HEK293 (cell line): ENCODE data around the gene KLHL29.

Experiments
- CTCF ChIA-PET: fragments of 350-600 bp; formaldehyde crosslinking; extraction: SDS; loops from one replicate; lab custom pipeline; 2021; ENCODE audit warnings: antibody characterized with exemption; lab: Yijun Ruan, JAX
- POLR2A ChIA-PET: fragments of 300-600 bp; formaldehyde crosslinking; extraction: SDS; loops from one replicate; lab custom pipeline; 2020; ENCODE audit warnings: antibody characterized with exemption, inconsistent platforms; lab: Yijun Ruan, JAX
- H3K27ac ChIP-seq: fragments of 200-500 bp; sonication (Bioruptor generic); 2 replicates; pipeline ENCODE4 v1.5.1; 2014; ENCODE audit warnings: low read depth, low read length, control low read depth, inconsistent platforms; ENCODE audit errors: extremely low read depth
- H3K36me3 ChIP-seq, 2 experiments: fragments of 200-500 bp in 1 of 2; sonication (Bioruptor generic) in 1 of 2; 1 replicate in 1 of 2; 2 replicates in 1 of 2; pipeline ENCODE4 v1.5.1; 2014 to 2017; ENCODE audit warnings: inconsistent platforms in 2 of 2, low read length in 2 of 2; ENCODE audit not compliant: control insufficient read depth in 2 of 2, insufficient read depth in 1 of 2
- H3K4me1 ChIP-seq: fragments of 200-500 bp; sonication (Bioruptor generic); 2 replicates; pipeline ENCODE4 v1.5.1; 2014; ENCODE audit warnings: mild to moderate bottlenecking, low read length, inconsistent platforms; ENCODE audit not compliant: control insufficient read depth, insufficient read depth
- H3K4me3 ChIP-seq: 2 replicates; pipeline ENCODE4 v1.5.1; 2011; ENCODE audit warnings: low read depth, mild to moderate bottlenecking, control low read depth, low read length, moderate library complexity
- H3K9me3 ChIP-seq: fragments of 200-500 bp; sonication (Bioruptor generic); 2 replicates; pipeline ENCODE4 v1.5.1; 2014; ENCODE audit warnings: low read depth, low read length, inconsistent platforms; ENCODE audit not compliant: control insufficient read depth, insufficient read depth
- BCL6B ChIP-seq: fragments of 450-650 bp; formaldehyde crosslinking; IDR thresholded peaks from 2 replicates; pipeline ENCODE4 v1.5.1; 2017; ENCODE audit warnings: missing biosample characterization, missing genetic modification characterization
- GLI2 ChIP-seq: fragments of 450-650 bp; formaldehyde crosslinking; IDR thresholded peaks from 2 replicates; pipeline ENCODE4; 2017; ENCODE audit warnings: missing biosample characterization, missing genetic modification characterization, low read depth, borderline replicate concordance
- HOXD13 ChIP-seq: sonication (generic); formaldehyde crosslinking; IDR thresholded peaks from 2 replicates; pipeline ENCODE4 v1.8.0; 2022; ENCODE audit warnings: missing genetic modification reagents, borderline replicate concordance
- MYNN ChIP-seq: fragments of 450-650 bp; formaldehyde crosslinking; IDR thresholded peaks from 2 replicates; pipeline ENCODE4 v1.5.1; 2016; ENCODE audit warnings: missing biosample characterization, missing genetic modification characterization, borderline replicate concordance
- PRDM6 ChIP-seq: fragments of 450-650 bp; formaldehyde crosslinking; IDR thresholded peaks from 2 replicates; pipeline ENCODE4 v1.5.1; 2017; ENCODE audit warnings: missing biosample characterization, missing genetic modification characterization
- SALL2 ChIP-seq: fragments of 450-650 bp; formaldehyde crosslinking; IDR thresholded peaks from 2 replicates; pipeline ENCODE4 v1.5.0; 2017; ENCODE audit warnings: missing biosample characterization, mild to moderate bottlenecking, missing genetic modification characterization, borderline replicate concordance
- SP2 ChIP-seq: fragments of 450-650 bp; formaldehyde crosslinking; IDR thresholded peaks from 2 replicates; pipeline ENCODE4 v1.5.1; 2016; ENCODE audit warnings: missing biosample characterization, missing genetic modification characterization
- TRIM28 ChIP-seq: IDR thresholded peaks from 2 replicates; pipeline ENCODE4 v1.6.1; 2011; ENCODE audit warnings: low read length, control low read depth, borderline replicate concordance
- ZEB2 ChIP-seq: fragments of 450-650 bp; formaldehyde crosslinking; IDR thresholded peaks from 2 replicates; pipeline ENCODE4 v1.5.1; 2016; ENCODE audit warnings: missing biosample characterization, missing genetic modification characterization
- ZFP41 ChIP-seq: fragments of 450-650 bp; formaldehyde crosslinking; IDR thresholded peaks from 2 replicates; pipeline ENCODE4 v1.5.1; 2016; ENCODE audit warnings: missing biosample characterization, missing genetic modification characterization, borderline replicate concordance
- ZNF114 ChIP-seq: fragments of 450-650 bp; formaldehyde crosslinking; IDR thresholded peaks from 2 replicates; pipeline ENCODE4 v1.5.0; 2017; ENCODE audit warnings: missing biosample characterization, missing genetic modification characterization
- ZNF16 ChIP-seq: fragments of 450-650 bp; formaldehyde crosslinking; IDR thresholded peaks from 2 replicates; pipeline ENCODE4 v1.5.1; 2016; ENCODE audit warnings: low read depth, missing biosample characterization, missing genetic modification characterization
- ZNF174 ChIP-seq: fragments of 450-650 bp; formaldehyde crosslinking; IDR thresholded peaks from 2 replicates; pipeline ENCODE4 v1.5.0; 2017; ENCODE audit warnings: missing biosample characterization, mild to moderate bottlenecking, missing genetic modification characterization
- ZNF175 ChIP-seq: fragments of 450-650 bp; formaldehyde crosslinking; IDR thresholded peaks from 2 replicates; pipeline ENCODE4 v1.5.1; 2016; ENCODE audit warnings: missing biosample characterization, missing genetic modification characterization
- ZNF184 ChIP-seq: fragments of 450-650 bp; IDR thresholded peaks from 2 replicates; pipeline ENCODE4 v1.5.1; 2018; ENCODE audit warnings: missing biosample characterization, mild to moderate bottlenecking, missing genetic modification characterization
- ZNF24 ChIP-seq: fragments of 450-650 bp; formaldehyde crosslinking; IDR thresholded peaks from 2 replicates; pipeline ENCODE4 v1.5.1; 2016; ENCODE audit warnings: missing biosample characterization, missing genetic modification characterization
- ZNF26 ChIP-seq: fragments of 450-650 bp; formaldehyde crosslinking; IDR thresholded peaks from 2 replicates; pipeline ENCODE4 v1.5.1; 2016; ENCODE audit warnings: missing biosample characterization, missing genetic modification characterization
- ZNF280D ChIP-seq: fragments of 450-650 bp; formaldehyde crosslinking; IDR thresholded peaks from 2 replicates; pipeline ENCODE4 v1.5.1; 2016; ENCODE audit warnings: missing biosample characterization, missing genetic modification characterization
- ZNF311 ChIP-seq: fragments of 450-650 bp; formaldehyde crosslinking; IDR thresholded peaks from 2 replicates; pipeline ENCODE4 v1.5.1; 2017; ENCODE audit warnings: missing biosample characterization, missing genetic modification characterization, borderline replicate concordance
- ZNF585B ChIP-seq: fragments of 450-650 bp; formaldehyde crosslinking; IDR thresholded peaks from 2 replicates; pipeline ENCODE4 v1.5.1; 2016; ENCODE audit warnings: missing biosample characterization, missing genetic modification characterization
- ZNF664 ChIP-seq: fragments of 450-650 bp; formaldehyde crosslinking; IDR thresholded peaks from 2 replicates; pipeline ENCODE4 v1.5.1; 2016; ENCODE audit warnings: missing biosample characterization, missing genetic modification characterization
- ZNF777 ChIP-seq: fragments of 450-650 bp; formaldehyde crosslinking; IDR thresholded peaks from 2 replicates; pipeline ENCODE4 v1.5.1; 2017; ENCODE audit warnings: missing biosample characterization, missing genetic modification characterization, borderline replicate concordance
- ZSCAN30 ChIP-seq: fragments of 450-650 bp; IDR thresholded peaks from 2 replicates; pipeline ENCODE4 v1.5.1; 2018; ENCODE audit warnings: missing biosample characterization, mild to moderate bottlenecking, missing genetic modification characterization, moderate library complexity

Gene KLHL29

GRCh38 chr2:23480957-23481797 lies 96.2 kb downstream of the KLHL29 start (continued):
- TF ChIP-seq ZNF184 (tag by site-specific recombination), result no peak
- TF ChIP-seq SALL2 (tag by site-specific recombination), result no peak
- TF ChIP-seq ZNF585B (tag by site-specific recombination), result no peak
- no peak for TF ChIP-seq ZNF280D (tag by site-specific recombination)
- TF ChIP-seq ZNF175 (tag by site-specific recombination), result no peak
- TF ChIP-seq GLI2, result no peak
- no peak for TF ChIP-seq ZNF114
- TF ChIP-seq, all 188 proteins: peak for 20

GRCh38 chr2:23482188-23482587 lies 97.2 kb downstream of the KLHL29 start:
- ChIA-PET POLR2A (interaction anchor here (0.6 kb wide), 2 partner anchors 236 to 991 kb away, joined by 3 read pairs; no protein-coding TSS in a partner anchor), CTCF (interaction anchor here (0.9 kb wide), 1 partner anchor 22 kb away, joined by 3 read pairs; no protein-coding TSS in a partner anchor)
- Histone ChIP-seq H3K27ac (no peak overlapping the region), H3K4me1 (no peaks in the 10 kb centered on the region; the same call in 1 of the 2 replicates), H3K9me3 (no peaks in the 10 kb centered on the region), H3K4me3 (no peak overlapping the region), H3K36me3 (no peaks in the 10 kb centered on the region)
- TF ChIP-seq SP2 (tag by site-specific recombination), result no peak
- TF ChIP-seq BCL6B (tag by site-specific recombination), result no peak
- TF ChIP-seq ZNF777 (tag by site-specific recombination), result no peak
- TF ChIP-seq ZNF16 (tag by site-specific recombination), result no peak
- no peak for TF ChIP-seq ZNF664 (tag by site-specific recombination)
- no peak for TF ChIP-seq ZFP41 (tag by site-specific recombination)
- no peak for TF ChIP-seq MYNN (tag by site-specific recombination)
- TF ChIP-seq HOXD13 (CRISPR knock-in tag), result no peak
- no peak for TF ChIP-seq ZNF311 (tag by site-specific recombination)

GRCh38 chr2:23482607-23483006 lies 97.6 kb downstream of the KLHL29 start:
- Histone ChIP-seq H3K4me3 (no peak overlapping the region), H3K4me1 (no peaks in the 10 kb centered on the region; the same call in 1 of the 2 replicates), H3K36me3 (no peaks in the 10 kb centered on the region)
- CTCF ChIA-PET, result no interaction called here
- TF ChIP-seq ZNF174 (tag by site-specific recombination), result no peak
- TF ChIP-seq ZEB2 (tag by site-specific recombination), result no peak
- TF ChIP-seq ZNF26, result no peak
- peak; percentile 89 for TF ChIP-seq ZNF24 (tag by site-specific recombination)
- TF ChIP-seq MYNN (tag by site-specific recombination), result 0 out of 2 replicates have a peak, but pooled peaks have one; percentile 16
- TF ChIP-seq ZSCAN30 (tag by site-specific recombination), result no peak
- no peak for TF ChIP-seq TRIM28
- TF ChIP-seq PRDM6 (tag by site-specific recombination), result no peak
- TF ChIP-seq, all 188 proteins: peak for 2
- Histone ChIP-seq H3K9me3 (no peaks in the 10 kb centered on the region), H3K27ac (no peak overlapping the region)
- POLR2A ChIA-PET, result interaction anchor here (0.6 kb wide), 1 partner anchor 991 kb away, joined by 3 read pairs; no protein-coding TSS in a partner anchor
